NCI-H2171 treated with DMSO at 0.1 percent for 48 hours (cell line): ENCODE results near the gene CACNA1D.
A peak's percentile ranks its signal among the peaks of the same experiment; 100 is the strongest.
"Not testable (repeated sequence)": the region's sequence is repeated elsewhere in the genome, so short reads cannot be mapped to it uniquely, and the experiment has no call there.

ENCODE experiments used
- DNase-seq: peaks from one replicate; lab custom pipeline; 2025; lab: John Stamatoyannopoulos, UW

CACNA1D gene

DNA sequence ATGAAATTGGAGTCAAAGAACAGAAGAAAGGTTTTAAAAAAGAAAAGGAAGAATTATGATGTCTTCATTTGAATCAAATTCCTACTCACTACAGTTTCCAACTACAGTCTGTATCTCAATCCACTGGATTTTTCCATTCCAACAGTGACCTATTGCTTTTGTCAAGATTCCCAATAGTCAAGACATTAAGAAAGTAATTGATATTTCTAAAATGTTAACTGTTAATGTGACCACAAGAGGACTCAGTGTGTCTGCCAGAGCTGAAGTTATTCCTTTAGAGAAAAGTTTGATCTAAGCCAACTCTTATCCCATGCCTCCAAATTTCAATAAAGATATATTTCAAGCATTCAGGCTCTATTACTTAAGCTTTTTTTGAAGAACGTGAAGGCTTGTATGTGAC, 163.2 kb downstream of the CACNA1D start:
- DNase-seq = no peak

GRCh38 chr3:53658613-53659193, 164.3 kb downstream of the CACNA1D start:
- no peak for DNase-seq

- no peak for DNase-seq
Observed at GRCh38 chr3:53659996-53660395, 165.6 kb downstream of the CACNA1D start.

DNA sequence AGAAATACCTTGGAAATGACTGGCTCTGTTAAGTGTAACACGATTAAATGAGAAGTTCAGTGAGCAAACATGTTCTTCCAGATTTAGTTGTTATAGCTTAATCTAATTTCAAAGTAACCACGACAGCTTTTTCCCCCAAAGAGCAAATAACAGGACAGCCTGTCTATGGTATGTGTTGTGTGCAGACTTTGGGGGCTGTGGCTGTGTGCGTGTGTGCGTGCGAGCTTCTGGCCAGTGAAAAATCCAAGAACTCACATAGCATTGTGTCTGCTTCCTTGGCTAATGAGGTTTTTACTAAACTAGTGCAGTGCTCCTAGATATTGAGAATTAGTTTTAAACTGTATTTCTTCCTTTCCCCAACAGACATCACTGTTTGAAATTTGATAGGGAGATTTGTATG, 167.1 kb downstream of the CACNA1D start:
- DNase-seq = no peak

GRCh38 chr3:53664812-53665211, 170.4 kb downstream of the CACNA1D start:
- not testable (repeated sequence) for DNase-seq

DNA sequence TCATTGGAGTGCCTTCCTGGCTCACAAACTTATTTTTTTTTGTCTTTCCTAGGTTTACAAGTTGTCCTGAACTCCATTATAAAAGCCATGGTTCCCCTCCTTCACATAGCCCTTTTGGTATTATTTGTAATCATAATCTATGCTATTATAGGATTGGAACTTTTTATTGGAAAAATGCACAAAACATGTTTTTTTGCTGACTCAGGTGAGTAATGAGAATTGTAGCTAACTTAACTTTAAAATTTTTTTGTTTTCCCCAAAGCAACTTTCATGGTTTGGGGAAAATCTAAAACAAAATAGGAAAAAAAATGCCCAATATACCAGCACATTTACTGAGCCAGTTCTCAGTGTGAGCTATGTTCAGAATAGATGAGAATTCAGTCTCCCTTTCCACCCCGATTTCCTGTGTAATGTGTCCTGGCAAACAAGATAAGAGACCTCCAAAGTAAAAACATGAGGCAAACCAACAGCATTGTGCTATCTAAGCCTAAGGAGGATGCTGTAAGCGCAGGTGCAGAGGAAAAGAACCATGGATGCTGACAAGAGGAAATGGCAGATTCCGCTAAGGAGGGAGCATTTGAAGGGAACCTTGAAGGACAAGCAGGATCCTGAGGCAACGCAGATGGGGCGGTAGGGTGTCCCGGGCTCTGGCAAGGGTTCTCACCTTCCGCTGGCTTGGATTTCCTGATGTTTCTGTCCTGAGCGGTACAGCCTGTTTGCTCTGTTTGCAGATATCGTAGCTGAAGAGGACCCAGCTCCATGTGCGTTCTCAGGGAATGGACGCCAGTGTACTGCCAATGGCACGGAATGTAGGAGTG, 171.4 kb downstream of the CACNA1D start:
- no peak for DNase-seq

DNA sequence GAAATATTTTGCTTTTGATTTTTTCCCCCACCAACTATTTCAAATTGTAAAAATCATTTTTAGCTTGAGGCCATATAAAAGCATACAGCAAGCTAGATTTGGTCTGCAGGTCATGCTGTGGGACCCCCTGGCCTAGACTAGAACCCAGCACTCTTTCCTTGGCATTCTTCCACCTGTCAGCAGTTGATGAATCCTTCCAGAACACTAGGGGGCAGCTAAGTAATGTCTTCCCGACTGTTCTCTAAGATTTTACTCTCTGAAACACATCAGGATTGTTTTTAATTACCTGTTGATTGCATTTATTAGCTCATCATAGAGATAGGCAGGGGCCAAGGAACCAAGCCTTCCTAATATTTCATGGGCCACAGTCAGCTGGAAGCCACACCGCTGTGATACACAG, 174.5 kb downstream of the CACNA1D start:
- DNase-seq = no peak

GRCh38 chr3:53670721-53671120, 176.3 kb downstream of the CACNA1D start:
- DNase-seq = no peak

- peak; percentile 82 for DNase-seq
Observed at GRCh38 chr3:53671192-53671960, 177.0 kb downstream of the CACNA1D start.

GRCh38 chr3:53671961-53672299, 177.5 kb downstream of the CACNA1D start:
- DNase-seq = no peak

GRCh38 chr3:53672981-53673380, 178.6 kb downstream of the CACNA1D start:
- no peak for DNase-seq

GRCh38 chr3:53673722-53674350, 179.4 kb downstream of the CACNA1D start:
- DNase-seq = no peak

- DNase-seq = no peak
Observed at GRCh38 chr3:53674582-53674981, 180.2 kb downstream of the CACNA1D start.

- no peak for DNase-seq
Observed at GRCh38 chr3:53675022-53675697, 180.7 kb downstream of the CACNA1D start.

GRCh38 chr3:53675942-53676341, 181.5 kb downstream of the CACNA1D start:
- no peak for DNase-seq

GRCh38 chr3:53677413-53677812, 183.0 kb downstream of the CACNA1D start:
- peak; percentile 2 for DNase-seq

GRCh38 chr3:53680028-53680427, 185.6 kb downstream of the CACNA1D start:
- DNase-seq = peak; percentile 1

DNA sequence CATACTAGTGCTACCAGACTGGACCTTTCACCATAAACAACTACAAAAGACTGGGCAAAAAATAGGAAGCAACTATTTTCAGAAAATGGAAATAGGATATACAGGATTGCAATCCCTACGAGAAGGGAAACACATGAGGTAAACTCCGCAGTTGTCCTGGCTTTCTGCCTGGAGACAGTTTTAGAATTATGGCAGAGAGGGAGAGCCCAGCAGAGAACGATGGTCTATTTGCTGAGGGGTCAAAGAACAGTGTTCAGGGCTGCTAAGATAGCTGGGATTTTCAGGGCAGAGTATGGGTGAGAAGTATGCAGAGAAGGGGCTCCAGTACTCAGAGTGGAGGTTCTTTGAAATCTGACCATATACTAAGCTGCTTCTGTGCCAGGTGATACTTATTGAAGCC, 188.4 kb downstream of the CACNA1D start:
- no peak for DNase-seq

DNA sequence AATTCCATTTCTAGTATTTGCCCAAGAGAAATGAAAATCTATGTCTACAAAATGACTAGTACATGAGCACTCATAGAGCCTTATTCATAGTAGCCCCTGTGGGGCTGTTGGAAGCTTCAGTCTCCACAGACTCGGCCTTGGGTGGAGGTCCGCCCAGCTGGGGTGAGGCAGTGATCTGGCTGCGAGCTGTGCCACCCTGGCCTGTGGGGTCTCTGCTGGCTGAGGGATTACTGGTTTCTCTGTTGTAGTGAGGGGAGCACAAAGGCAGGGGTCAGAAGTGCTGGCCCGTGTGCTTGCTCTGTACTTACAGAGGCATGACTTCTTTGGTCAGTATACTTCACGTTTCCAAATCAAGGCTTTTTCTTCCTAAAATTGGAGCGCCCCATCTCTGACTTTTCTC, 193.7 kb downstream of the CACNA1D start:
- no peak for DNase-seq

GRCh38 chr3:53688989-53689388, 194.6 kb downstream of the CACNA1D start:
- DNase-seq = peak; percentile 22

DNA sequence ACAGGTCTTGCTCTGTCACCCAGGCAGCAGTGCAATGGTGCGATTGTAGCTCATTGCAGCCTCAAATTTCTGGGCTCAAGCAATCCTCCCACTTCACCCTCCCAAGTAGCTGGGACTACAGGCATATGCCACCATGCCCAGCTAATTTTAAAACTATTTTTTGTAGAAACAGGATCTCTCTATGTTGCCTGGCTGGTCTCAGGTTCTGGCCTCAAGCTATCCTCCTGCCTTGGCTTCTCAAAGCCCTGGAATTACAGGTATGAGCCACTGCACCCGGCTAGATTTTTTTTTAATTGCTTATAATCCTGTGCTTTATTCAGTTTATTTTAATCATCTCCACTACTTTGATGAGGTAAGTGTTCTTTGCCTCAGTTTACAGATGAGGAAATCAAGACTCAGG, 195.3 kb downstream of the CACNA1D start:
- DNase-seq = no peak

DNA sequence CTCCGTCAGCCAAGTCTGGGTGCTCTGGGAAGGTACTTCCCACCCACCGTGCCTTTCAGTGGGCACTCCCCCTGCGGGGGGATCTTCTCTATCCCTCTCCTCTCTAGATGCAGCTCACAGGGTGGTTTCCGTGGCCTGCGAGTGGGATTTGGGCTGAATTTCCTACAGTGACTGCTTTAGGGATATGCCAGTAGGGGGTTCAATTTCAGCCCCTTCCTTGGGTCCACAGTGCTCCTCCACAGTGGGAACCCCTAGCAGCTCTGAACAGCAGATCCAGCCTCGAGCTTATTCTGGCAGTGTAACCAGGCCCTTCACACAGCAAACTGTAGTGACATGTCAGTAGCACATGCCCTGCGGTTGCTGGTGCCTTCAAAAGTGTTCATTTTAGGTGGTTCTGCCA, 196.1 kb downstream of the CACNA1D start:
- DNase-seq = no peak
